ENCODE results near the gene PRR33. TPM values are rescaled to one million over a fixed set of nuclear protein-coding genes. Genes with fewer than 3 reads are reported as not detected.

The PRR33 gene
- total RNA-seq, 1 donor: not detected

GRCh38 chr11:1847006-1847735 is 44.5 kb downstream of the PRR33 start:
- no peak for DNase-seq (ENCODE audit: low read depth)
- TF ChIP-seq, protein P1, sequence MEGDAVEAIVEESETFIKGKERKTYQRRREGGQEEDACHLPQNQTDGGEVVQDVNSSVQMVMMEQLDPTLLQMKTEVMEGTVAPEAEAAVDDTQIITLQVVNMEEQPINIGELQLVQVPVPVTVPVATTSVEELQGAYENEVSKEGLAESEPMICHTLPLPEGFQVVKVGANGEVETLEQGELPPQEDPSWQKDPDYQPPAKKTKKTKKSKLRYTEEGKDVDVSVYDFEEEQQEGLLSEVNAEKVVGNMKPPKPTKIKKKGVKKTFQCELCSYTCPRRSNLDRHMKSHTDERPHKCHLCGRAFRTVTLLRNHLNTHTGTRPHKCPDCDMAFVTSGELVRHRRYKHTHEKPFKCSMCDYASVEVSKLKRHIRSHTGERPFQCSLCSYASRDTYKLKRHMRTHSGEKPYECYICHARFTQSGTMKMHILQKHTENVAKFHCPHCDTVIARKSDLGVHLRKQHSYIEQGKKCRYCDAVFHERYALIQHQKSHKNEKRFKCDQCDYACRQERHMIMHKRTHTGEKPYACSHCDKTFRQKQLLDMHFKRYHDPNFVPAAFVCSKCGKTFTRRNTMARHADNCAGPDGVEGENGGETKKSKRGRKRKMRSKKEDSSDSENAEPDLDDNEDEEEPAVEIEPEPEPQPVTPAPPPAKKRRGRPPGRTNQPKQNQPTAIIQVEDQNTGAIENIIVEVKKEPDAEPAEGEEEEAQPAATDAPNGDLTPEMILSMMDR (IDR thresholded peaks at IDR 0.05; ENCODE audit: insufficient read depth, low read length): no peak

GRCh38 chr11:1846453-1846932 is 45.2 kb downstream of the PRR33 start:
- DNase-seq (ENCODE audit: low read depth): no peak
- H3K4me3 ChIP-seq (ENCODE audit: low read depth, low read length): no peak overlapping the region
- TF ChIP-seq, protein P1 (IDR thresholded peaks at IDR 0.05; ENCODE audit: insufficient read depth, low read length): no peak

More at GRCh38 chr11:1847006-1847735, 44.5 kb downstream of the PRR33 start:
- H3K4me3 ChIP-seq (ENCODE audit: low read depth, low read length): no peak overlapping the region

DNA sequence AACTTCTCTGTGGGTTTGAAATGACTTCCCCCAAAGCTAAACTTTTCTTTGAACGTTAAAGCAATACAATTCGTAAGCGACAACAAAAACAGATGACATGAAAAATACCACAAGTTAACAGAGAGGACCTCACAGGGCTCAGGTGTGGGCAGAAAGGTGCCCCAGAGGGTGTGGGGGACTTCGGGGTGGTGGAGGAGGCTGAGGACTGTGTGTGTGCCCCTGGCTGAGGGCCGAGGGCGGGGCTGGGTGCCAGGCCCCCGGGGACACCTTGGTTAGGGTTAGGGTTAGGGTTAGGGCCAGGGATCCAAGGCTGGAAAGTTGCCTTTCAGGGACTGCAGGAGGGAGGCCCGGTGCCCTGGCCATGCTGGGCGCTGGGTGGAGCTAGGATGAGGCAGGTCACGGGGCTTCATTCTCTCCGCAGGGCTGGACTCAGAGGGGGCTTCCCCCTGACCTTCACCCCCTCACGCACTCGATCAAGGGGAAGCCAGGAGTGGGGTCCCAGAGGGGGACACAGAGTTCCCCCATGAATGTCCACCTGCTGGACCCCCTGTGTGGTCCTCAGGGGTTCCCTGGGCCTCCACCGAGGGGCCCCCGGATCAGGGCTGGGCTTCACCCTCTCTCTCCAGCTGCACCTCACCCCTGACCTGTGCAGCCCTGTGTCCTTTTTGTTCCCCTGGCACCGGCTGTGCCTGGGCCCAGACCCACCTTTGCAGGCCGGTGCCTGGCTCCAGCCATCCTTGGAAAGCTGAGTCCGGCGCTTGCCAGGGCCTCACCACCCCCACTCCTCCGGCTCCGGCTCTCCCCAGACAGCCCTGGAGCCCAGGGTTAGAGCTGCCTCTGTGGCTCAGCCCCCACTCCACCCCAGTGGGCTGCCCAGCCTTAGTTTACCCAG is 45.9 kb downstream of the PRR33 start:
- H3K4me3 ChIP-seq (ENCODE audit: low read depth, low read length): no peak overlapping the region
- no peak for DNase-seq (ENCODE audit: low read depth)
- TF ChIP-seq, protein P1 (IDR thresholded peaks at IDR 0.05; ENCODE audit: insufficient read depth, low read length): no peak

GRCh38 chr11:1845095-1845429 is 46.6 kb downstream of the PRR33 start:
- no peak overlapping the region for H3K4me3 ChIP-seq (ENCODE audit: low read depth, low read length)
- DNase-seq (ENCODE audit: low read depth): no peak
- TF ChIP-seq, protein P1 (IDR thresholded peaks at IDR 0.05; ENCODE audit: insufficient read depth, low read length): no peak

DNA sequence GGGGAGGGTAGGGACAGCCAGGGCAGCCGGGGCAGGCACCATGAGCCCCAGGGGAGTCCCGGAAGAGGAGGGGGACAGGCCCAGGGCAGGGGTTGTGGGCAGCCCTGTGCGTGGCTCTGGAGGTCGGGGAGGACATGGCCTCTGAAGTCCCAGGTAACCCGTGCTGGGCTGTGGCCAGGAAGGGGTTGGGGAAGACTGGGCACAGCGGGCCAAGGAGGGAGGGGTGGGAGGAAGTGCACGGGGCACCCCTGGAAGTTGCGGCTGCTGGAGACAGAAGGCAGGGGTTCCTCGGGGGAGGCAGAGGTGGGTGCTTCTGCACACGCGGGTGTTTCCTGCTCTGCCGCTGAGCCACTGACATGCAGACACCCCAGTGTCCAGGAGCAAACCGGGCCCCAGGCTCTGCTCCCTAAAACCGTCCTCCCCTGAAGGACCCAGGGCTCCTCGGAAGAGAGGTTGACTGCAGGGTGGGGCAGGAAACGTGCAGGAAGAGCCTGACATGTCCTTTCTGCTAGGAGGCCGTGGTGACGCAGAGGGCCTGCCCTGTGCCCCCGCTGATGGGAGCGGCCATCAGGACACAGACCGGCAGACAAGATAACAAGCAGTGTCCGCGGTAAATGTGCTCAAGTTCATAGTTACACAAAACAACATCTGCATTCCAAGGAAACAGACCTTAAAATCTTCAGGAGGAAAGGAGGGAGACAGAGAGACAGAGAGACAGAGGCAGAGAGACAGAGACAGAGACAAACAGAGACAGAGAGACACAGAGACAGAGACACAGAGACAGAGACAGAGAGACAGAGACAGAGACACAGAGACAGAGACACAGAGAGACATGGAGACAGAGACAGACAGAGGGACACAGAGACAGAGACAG is 47.2 kb downstream of the PRR33 start:
- H3K4me3 ChIP-seq (ENCODE audit: low read depth, low read length): no peak overlapping the region
- DNase-seq (ENCODE audit: low read depth): no peak
- TF ChIP-seq, protein P1 (IDR thresholded peaks at IDR 0.05; ENCODE audit: insufficient read depth, low read length): no peak

GRCh38 chr11:1843796-1844195 is 47.9 kb downstream of the PRR33 start:
- DNase-seq (ENCODE audit: low read depth): no peak
- TF ChIP-seq, protein P1 (IDR thresholded peaks at IDR 0.05; ENCODE audit: insufficient read depth, low read length): no peak
- H3K4me3 ChIP-seq (ENCODE audit: low read depth, low read length): no peak overlapping the region

Data from fibroblast of the aortic adventitia (primary cell).